Keratinocyte (primary cell): ENCODE results near the gene LIN28B. TPM values are rescaled to one million over a fixed set of nuclear protein-coding genes. Genes with fewer than 3 reads are reported as not detected.
"Not testable (repeated sequence)": the region's sequence is repeated elsewhere in the genome, so short reads cannot be mapped to it uniquely, and the experiment has no call there.

Experiments used
- DNase-seq: peaks from one replicate; pipeline ENCODE4 v3.0.0-alpha.2; 2011; ENCODE audit warnings: low read depth, missing footprints, low spot score
- FAIRE-seq: peaks from 2 replicates; lab custom pipeline; 2011; peaks lifted over from hg19 to GRCh38; lab: Jason Lieb, UNC
- H2AFZ ChIP-seq: 2 replicates; pipeline ENCODE4 v1.6.0; 2012; ENCODE audit warnings: low read length, control low read depth, inconsistent platforms; ENCODE audit not compliant: control insufficient read depth
- H3K27ac ChIP-seq: 2 replicates; pipeline ENCODE4 v1.5.1; 2011; ENCODE audit warnings: low read length; ENCODE audit not compliant: control insufficient read depth, insufficient read depth
- H3K27me3 ChIP-seq: 3 replicates; pipeline ENCODE4 v1.6.0; 2011; ENCODE audit warnings: low read length; ENCODE audit not compliant: control insufficient read depth, insufficient read depth; ENCODE audit errors: extremely low read depth
- H3K36me3 ChIP-seq, 2 experiments: 2 replicates in 1 of 2; 3 replicates in 1 of 2; pipeline ENCODE4 v1.5.1; 2011; ENCODE audit warnings: low read length in 2 of 2, mild to moderate bottlenecking in 1 of 2; ENCODE audit not compliant: control insufficient read depth in 2 of 2, insufficient read depth in 2 of 2; ENCODE audit errors: extremely low read depth in 1 of 2
- H3K4me1 ChIP-seq: 3 replicates; pipeline ENCODE4 v1.5.1; 2011; ENCODE audit warnings: low read length; ENCODE audit not compliant: control insufficient read depth, insufficient read depth; ENCODE audit errors: extremely low read depth
- H3K4me2 ChIP-seq: 3 replicates; pipeline ENCODE4 v1.6.0; 2011; ENCODE audit warnings: low read depth, low read length; ENCODE audit not compliant: control insufficient read depth, insufficient read depth; ENCODE audit errors: extremely low read depth
- H3K4me3 ChIP-seq, 3 experiments: fragments of 200-600 bp in 1 of 3; sonication (generic) in 1 of 3; 2 replicates in 2 of 3; 3 replicates in 1 of 3; pipeline ENCODE4 v1.5.1; 2011 to 2016; ENCODE audit warnings: low read length in 3 of 3, mild to moderate bottlenecking in 3 of 3, control low read depth in 2 of 3, inconsistent platforms in 1 of 3, low read depth in 1 of 3, mixed read lengths in 1 of 3, mixed run types in 1 of 3, moderate library complexity in 1 of 3; ENCODE audit not compliant: control insufficient read depth in 2 of 3, insufficient read depth in 2 of 3; ENCODE audit errors: extremely low read depth in 1 of 3
- H3K79me2 ChIP-seq: 2 replicates; pipeline ENCODE4 v1.6.0; 2012; ENCODE audit warnings: low read length; ENCODE audit not compliant: control insufficient read depth, insufficient read depth
- H3K9ac ChIP-seq: 3 replicates; pipeline ENCODE4 v1.6.0; 2011; ENCODE audit warnings: low read length; ENCODE audit not compliant: control insufficient read depth, insufficient read depth; ENCODE audit errors: extremely low read depth
- H3K9me1 ChIP-seq: 3 replicates; pipeline ENCODE4 v1.6.0; 2011; ENCODE audit warnings: low read length; ENCODE audit not compliant: control insufficient read depth, insufficient read depth; ENCODE audit errors: extremely low read depth
- H3K9me3 ChIP-seq: 2 replicates; pipeline ENCODE4 v1.5.1; 2012; ENCODE audit warnings: low read depth, low read length; ENCODE audit not compliant: control insufficient read depth
- H4K20me1 ChIP-seq: 3 replicates; pipeline ENCODE4 v1.6.0; 2011; ENCODE audit warnings: low read length; ENCODE audit not compliant: control insufficient read depth, insufficient read depth; ENCODE audit errors: extremely low read depth
- CTCF ChIP-seq, 3 experiments: IDR thresholded peaks in 1 of 3; conservative IDR thresholded peaks in 1 of 3; optimal IDR thresholded peaks in 1 of 3; 2 replicates in 2 of 3; 3 replicates in 1 of 3; pipeline versions ENCODE3 to v1.5.1; 2011; ENCODE audit warnings: low read length in 3 of 3, mild to moderate bottlenecking in 3 of 3, moderate library complexity in 2 of 3, control low read depth in 1 of 3, inconsistent platforms in 1 of 3; ENCODE audit not compliant: insufficient read depth in 2 of 3; ENCODE audit errors: extremely low read depth in 1 of 3
- EZH2 ChIP-seq: IDR thresholded peaks from one replicate; pipeline ENCODE4 v1.6.1; 2012; ENCODE audit warnings: inconsistent platforms, mild to moderate bottlenecking, low read length, moderate library complexity
- dilution Hi-C: fragments of 300-500 bp; cut with MboI; formaldehyde crosslinking; loops from one replicate; pipeline ENCODE4 v1.7.0; 2020; ENCODE audit warnings: low sequenced_read_pairs; ENCODE audit not compliant: extremely low pct_ligation_motif_present
- polyA plus RNA-seq, 5 experiments: library from polyadenylated mRNA; depleted of rRNA in 3 of 5; stranded (reverse) in 3 of 5; stranded (forward) in 1 of 5; unstranded in 1 of 5; fragments of >200 nt; gene quantifications; 1 replicate in 1 of 5; 2 replicates in 3 of 5; 3 replicates in 1 of 5; pipeline versions ENCODE4 v1.2.1 to v1.2.3, GENCODE V29; 2011 to 2012; ENCODE audit warnings: missing spikeins in 2 of 5, low read depth in 1 of 5, low replicate concordance in 1 of 5

LIN28B gene
- polyA plus RNA-seq, 1 donor (not counting 4 experiments of a cell fraction or from before 2014, with no cell fraction given) = not detected

GRCh38 chr6:105001906-105002305 is 45.0 kb downstream of the LIN28B start:
- Histone ChIP-seq H3K9me3 (no peaks in the 10 kb centered on the region), H3K9ac (no peak overlapping the region), H3K36me3 (no peaks in the 10 kb centered on the region), H3K27ac (no peak overlapping the region), H2AFZ (no peak overlapping the region), H3K27me3 (no peaks in the 10 kb centered on the region), H3K4me3 (no peak overlapping the region), H3K4me1 (no peaks in the 10 kb centered on the region), H4K20me1 (no peaks in the 10 kb centered on the region), H3K4me2 (no peak overlapping the region), H3K9me1 (no peaks in the 10 kb centered on the region), H3K79me2 (no peaks in the 10 kb centered on the region)
- TF ChIP-seq EZH2 = no peak
- no peak for TF ChIP-seq CTCF (optimal IDR thresholded peaks at IDR 0.05 in 1 of 3, IDR thresholded peaks at IDR 0.05 in 1 of 3, conservative IDR thresholded peaks at IDR 0.05 in 1 of 3; ENCODE audit: extremely low read depth in 1 of 3, insufficient read depth in 2 of 3, low read length in 3 of 3)
- DNase-seq (no peak), FAIRE-seq (no peak)
- dilution Hi-C loops = no loop called here

GRCh38 chr6:105005451-105005850 is 48.5 kb downstream of the LIN28B start:
- Histone ChIP-seq H2AFZ (no peak overlapping the region), H3K4me3 (no peak overlapping the region), H3K9me3 (no peaks in the 10 kb centered on the region), H3K9ac (no peak overlapping the region), H3K4me1 (no peaks in the 10 kb centered on the region), H3K79me2 (no peaks in the 10 kb centered on the region), H3K9me1 (no peaks in the 10 kb centered on the region), H3K27me3 (no peaks in the 10 kb centered on the region), H3K4me2 (no peak overlapping the region), H4K20me1 (no peaks in the 10 kb centered on the region), H3K36me3 (no peaks in the 10 kb centered on the region), H3K27ac (no peak overlapping the region)
- dilution Hi-C loops = no loop called here
- no peak for TF ChIP-seq CTCF (optimal IDR thresholded peaks at IDR 0.05 in 1 of 3, IDR thresholded peaks at IDR 0.05 in 1 of 3, conservative IDR thresholded peaks at IDR 0.05 in 1 of 3; ENCODE audit: extremely low read depth in 1 of 3, insufficient read depth in 2 of 3, low read length in 3 of 3)
- FAIRE-seq (no peak), DNase-seq (no peak)

- H3K4me3 ChIP-seq, H3K9me3 ChIP-seq, H4K20me1 ChIP-seq, H3K9me1 ChIP-seq, DNase-seq, H3K9ac ChIP-seq, H3K36me3 ChIP-seq, H2AFZ ChIP-seq, H3K4me1 ChIP-seq, H3K79me2 ChIP-seq, H3K27me3 ChIP-seq, H3K4me2 ChIP-seq, H3K27ac ChIP-seq, FAIRE-seq, dilution Hi-C loops: not testable (repeated sequence)
These were observed 56.6 kb downstream of the LIN28B start for GRCh38 chr6:105013459-105013858.
